COR-L47 (cell line): ENCODE data around the gene AP4S1.
A peak's percentile ranks its signal among the peaks of the same experiment; 100 is the strongest.

Source experiments
- DNase-seq: peaks from one replicate; lab custom pipeline; 2025; lab: John Stamatoyannopoulos, UW

AP4S1 gene

GRCh38 chr14:31006703-31007102 lies 18.7 kb upstream of the AP4S1 start:
- no peak for DNase-seq

- DNase-seq: no peak
These were observed 15.4 kb upstream of the AP4S1 start for GRCh38 chr14:31009836-31010574.

GRCh38 chr14:31010935-31011334 lies 14.5 kb upstream of the AP4S1 start:
- DNase-seq: no peak

- DNase-seq: no peak
These were observed 11.6 kb upstream of the AP4S1 start for GRCh38 chr14:31013841-31014240.

- DNase-seq: no peak
These were observed 7.3 kb upstream of the AP4S1 start for GRCh38 chr14:31018057-31018645.

- no peak for DNase-seq
These were observed 4.4 kb upstream of the AP4S1 start for GRCh38 chr14:31020834-31021575.

- DNase-seq: no peak
These were observed 3.9 kb upstream of the AP4S1 start for GRCh38 chr14:31021576-31021949.

- no peak for DNase-seq
These were observed 3.1 kb upstream of the AP4S1 start for GRCh38 chr14:31022386-31022785.

- DNase-seq: no peak
These were observed 1.4 kb upstream of the AP4S1 start for GRCh38 chr14:31024010-31024480.

- no peak for DNase-seq
These were observed 677 bp upstream of the AP4S1 start for GRCh38 chr14:31024577-31025366.

GRCh38 chr14:31026077-31026449 lies 614 bp downstream of the AP4S1 start, which contains the start of gene STRN3:
Gene STRN3, minus strand, starts transcription at chr14:31026379. Its CDS starts 194 bp downstream, at chr14:31026185.
- DNase-seq: no peak

- peak; percentile 93 for DNase-seq
These were observed 1.2 kb downstream of the AP4S1 start for GRCh38 chr14:31026450-31027235.

GRCh38 chr14:31027847-31028246 lies 2.4 kb downstream of the AP4S1 start:
- DNase-seq: no peak

GRCh38 chr14:31029016-31029970 lies 3.8 kb downstream of the AP4S1 start:
- DNase-seq: no peak

GRCh38 chr14:31030469-31030868 lies 5.0 kb downstream of the AP4S1 start:
- DNase-seq: no peak

GRCh38 chr14:31036552-31036951 lies 11.1 kb downstream of the AP4S1 start:
- DNase-seq: no peak

GRCh38 chr14:31037709-31038221 lies 12.3 kb downstream of the AP4S1 start:
- DNase-seq: no peak

- no peak for DNase-seq
These were observed 13.2 kb downstream of the AP4S1 start for GRCh38 chr14:31038521-31039166.

GRCh38 chr14:31042300-31042699 lies 16.9 kb downstream of the AP4S1 start:
- DNase-seq: no peak
